HG02642 (cell line): Measurements from ENCODE around the gene IFI27.
"Not testable (repeated sequence)": the region's sequence is repeated elsewhere in the genome, so short reads cannot be mapped to it uniquely, and the experiment has no call there.

ENCODE experiments used
- ATAC-seq: cut with Tn5 transposase; IDR thresholded peaks from one replicate; pipeline ENCODE4 v1.9.1; 2021; ENCODE audit warnings: mild to moderate bottlenecking; ENCODE audit not compliant: unreplicated experiment, poor library complexity

Gene IFI27

DNA sequence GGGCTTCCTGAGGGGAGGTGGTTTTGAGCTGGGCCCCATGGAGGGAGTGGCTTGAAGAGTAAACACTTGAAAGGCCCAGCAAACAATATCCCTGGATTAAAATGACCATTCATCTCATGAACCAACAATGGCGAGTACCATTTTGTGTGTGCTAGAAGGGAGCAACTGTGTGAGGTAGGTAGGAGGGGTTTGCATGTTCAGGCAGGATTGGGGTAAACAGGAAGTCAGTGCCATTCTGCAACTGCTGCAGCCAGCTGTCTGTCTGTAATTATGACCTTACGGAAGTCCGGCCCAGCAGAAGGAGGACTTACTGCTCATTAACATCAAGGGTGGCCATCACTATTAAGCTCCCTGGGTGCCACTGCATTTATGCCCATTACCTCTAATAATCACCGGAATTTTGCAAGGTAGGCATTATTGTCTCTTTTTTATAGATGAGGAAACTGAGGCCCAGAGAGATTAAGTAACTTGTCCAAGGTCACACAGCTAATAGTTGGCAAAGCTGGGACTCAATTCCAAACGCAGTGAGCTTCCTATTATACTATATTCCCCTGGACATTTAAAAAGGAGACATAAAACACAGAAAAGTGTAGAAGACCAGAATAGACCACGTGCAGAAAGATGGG, 35.5 kb downstream of the IFI27 start:
- no peak for ATAC-seq

DNA sequence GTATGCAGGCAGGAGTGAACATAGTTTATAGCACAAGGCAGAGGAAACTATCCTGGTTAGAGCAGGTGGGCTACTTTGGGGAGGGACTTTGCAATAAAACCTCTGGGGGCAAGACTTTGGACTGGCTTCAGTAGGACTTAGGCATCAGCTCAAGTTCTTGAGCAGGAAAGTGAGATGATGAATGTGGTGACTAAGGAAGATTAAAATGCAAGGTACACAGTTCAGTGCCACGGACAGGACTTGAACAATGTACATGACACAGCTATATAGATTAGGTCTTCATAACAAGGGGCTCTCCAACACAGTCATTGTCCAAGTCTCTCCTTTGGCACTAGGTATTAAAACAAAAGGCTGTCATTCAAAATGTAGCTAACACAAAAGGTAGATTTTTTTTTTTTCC, 42.1 kb downstream of the IFI27 start:
- ATAC-seq: no peak

DNA sequence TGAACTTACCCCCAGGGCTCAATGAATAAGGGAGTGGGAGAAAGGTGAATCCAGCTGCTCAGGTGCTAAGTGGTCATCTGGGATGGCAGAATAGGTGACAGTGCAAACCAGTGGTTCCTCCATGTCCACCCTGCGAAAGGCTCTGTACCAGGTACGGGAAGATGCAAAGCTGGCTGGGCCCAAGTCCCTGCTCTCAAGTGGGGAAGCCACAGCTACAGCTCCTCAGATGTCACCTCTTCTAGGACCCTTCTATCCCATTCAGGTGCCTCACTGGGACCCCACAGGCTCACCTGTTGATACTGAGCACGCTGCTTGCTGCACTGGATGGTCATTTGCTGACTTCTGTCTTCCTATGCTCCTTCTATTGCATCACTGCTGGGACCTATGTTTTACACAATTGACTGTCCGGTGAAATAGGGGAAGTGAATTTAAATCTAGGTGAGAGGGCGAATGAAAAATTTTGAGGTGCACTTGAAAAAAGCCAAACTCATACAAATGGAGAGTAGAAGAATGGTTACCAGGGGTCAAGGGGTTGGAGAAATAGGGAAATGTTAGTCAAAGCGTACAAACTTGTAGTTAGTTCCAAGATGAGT, 43.3 kb downstream of the IFI27 start:
- ATAC-seq: no peak

GRCh38 chr14:94156143-94156542, 45.6 kb downstream of the IFI27 start:
- ATAC-seq: not testable (repeated sequence)

DNA sequence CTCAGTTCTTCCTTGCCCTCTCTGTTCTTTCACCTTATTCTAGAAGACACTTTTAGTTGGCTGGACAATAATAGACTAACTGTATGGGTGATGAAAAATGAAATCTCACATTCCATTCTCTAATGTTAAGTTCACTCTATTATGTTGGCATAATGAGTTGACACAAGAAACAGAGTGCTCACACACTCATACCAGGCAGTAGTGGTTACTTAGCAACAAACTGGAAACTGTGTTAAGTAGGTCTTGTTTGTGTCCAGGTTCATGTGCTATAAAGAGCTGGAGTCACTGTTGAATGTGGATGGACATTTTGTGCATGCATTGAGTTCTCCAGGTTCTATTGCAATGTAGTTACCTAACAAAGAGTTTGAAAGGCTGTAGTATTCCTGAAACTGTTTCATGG, 46.7 kb downstream of the IFI27 start:
- no peak for ATAC-seq

GRCh38 chr14:94158239-94158883, 47.8 kb downstream of the IFI27 start:
- no peak for ATAC-seq

- ATAC-seq: no peak
Measured at GRCh38 chr14:94161058-94161457, 50.5 kb downstream of the IFI27 start.

- ATAC-seq: no peak
Measured at GRCh38 chr14:94161981-94162380, 51.4 kb downstream of the IFI27 start.

- ATAC-seq: no peak
Measured at GRCh38 chr14:94162466-94162865, 51.9 kb downstream of the IFI27 start.

- ATAC-seq: no peak
Measured at GRCh38 chr14:94163796-94164195, 53.3 kb downstream of the IFI27 start.

DNA sequence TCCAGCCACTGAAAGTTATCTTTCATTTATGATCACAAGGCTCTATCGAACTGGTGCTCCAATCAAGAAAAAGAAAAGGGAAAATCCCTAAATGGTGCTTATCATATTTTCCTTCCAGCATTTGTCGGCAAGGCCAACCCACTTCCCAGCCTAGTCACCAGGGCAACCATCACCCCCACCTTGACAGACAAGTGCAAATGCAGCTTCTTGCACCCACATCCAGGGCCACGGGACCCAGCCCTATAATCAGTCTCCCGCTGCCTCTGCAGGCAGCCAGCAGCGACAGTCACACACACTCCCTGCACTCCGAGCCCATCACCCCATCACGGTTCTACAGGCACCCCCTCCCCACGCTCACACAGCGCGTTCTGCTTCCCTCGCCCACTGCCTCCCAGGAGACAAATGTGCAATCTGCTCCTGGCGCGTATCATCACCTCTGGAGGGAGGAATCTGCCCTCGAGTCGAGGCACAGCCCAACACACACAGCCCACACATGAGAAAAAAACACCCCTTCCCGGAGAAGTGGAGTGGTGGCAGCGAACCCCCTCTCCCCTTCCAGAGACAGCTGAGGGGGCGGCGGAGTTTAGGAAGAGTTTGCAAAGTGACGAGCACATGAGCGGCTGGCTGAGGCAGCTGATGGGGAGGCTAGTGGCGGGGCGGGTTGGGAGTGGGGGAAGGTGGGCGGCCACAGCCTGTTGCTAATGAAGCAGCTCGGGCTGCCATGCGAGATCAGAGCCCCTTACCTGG, 54.3 kb downstream of the IFI27 start:
- ATAC-seq: no peak

- no peak for ATAC-seq
Measured at GRCh38 chr14:94165744-94166143, 55.2 kb downstream of the IFI27 start.
